Measurements from ENCODE around the gene COL4A1.
A peak's percentile ranks its signal among the peaks of the same experiment; 100 is the strongest.

Gene COL4A1

DNA sequence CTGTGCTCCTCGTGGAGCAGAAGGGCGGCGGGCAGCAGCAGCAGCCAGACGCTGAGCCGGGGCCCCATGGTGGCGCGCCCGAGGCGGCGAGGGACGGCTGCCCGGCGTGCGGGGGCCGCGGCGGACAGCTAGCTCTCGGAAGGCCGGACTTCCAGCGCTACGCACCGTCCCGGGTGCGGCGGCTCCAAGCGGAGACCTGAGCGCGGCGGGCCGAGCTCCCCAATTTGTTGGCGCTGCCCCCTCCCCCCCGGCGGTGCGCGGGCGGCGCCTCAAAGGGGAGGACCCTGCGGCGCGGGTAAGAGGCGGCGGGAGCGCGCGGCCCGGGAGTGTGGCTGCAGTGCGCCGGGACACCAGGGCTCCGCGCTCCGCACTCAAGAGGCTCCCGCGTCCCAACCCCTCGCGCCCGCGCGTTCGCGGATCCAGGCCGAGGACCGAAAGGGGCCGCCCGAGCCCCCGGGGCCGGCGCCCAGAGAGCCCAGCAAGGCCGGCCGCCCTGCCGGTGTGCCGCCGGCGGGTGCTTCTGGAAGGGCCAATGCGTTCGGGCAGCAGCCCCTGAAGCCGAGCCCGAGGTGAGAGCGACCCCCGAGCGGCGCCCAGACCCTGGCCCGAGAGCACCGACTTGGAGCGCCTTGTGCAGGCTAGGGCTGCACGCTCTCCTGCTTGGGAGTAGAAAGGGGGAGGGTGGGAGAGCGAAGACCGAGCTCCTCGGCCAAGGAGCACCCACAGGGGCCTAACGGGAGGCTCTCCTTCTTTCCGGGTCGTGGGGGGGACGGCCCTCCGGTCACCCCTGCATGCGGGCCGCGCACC is at the start of gene COL4A1, which contains the start of gene COL4A2:
Gene COL4A1, minus strand, starts transcription at position 198 of the 807 bp plus-strand sequence. Its CDS starts 130 bp downstream, at position 68.
Gene COL4A2, plus strand, starts transcription at position 325 of the 807 bp plus-strand sequence. CDS start 620 bp downstream, outside the sequence.
- DNase-seq = no peak
- TF ChIP-seq POLR2A (IDR thresholded peaks at IDR 0.05; ENCODE audit: low read length) (no peak), GATA1 (IDR thresholded peaks at IDR 0.05; ENCODE audit: low read depth, low read length) (no peak)

- no peak for TF ChIP-seq GATA1 (IDR thresholded peaks at IDR 0.05; ENCODE audit: low read depth, low read length)
- no peak for TF ChIP-seq POLR2A (IDR thresholded peaks at IDR 0.05; ENCODE audit: low read length)
- no peak for DNase-seq
Measured at GRCh38 chr13:110356362-110356761, 49.4 kb upstream of the COL4A1 start.

GRCh38 chr13:110354715-110355473 is 47.9 kb upstream of the COL4A1 start:
- peak in 1 of 2 experiments; percentile 56 for DNase-seq
- TF ChIP-seq GATA1 (IDR thresholded peaks at IDR 0.05; ENCODE audit: low read depth, low read length) (no peak), POLR2A (IDR thresholded peaks at IDR 0.05; ENCODE audit: low read length) (no peak)

GRCh38 chr13:110354123-110354627 is 47.2 kb upstream of the COL4A1 start:
- TF ChIP-seq POLR2A (IDR thresholded peaks at IDR 0.05; ENCODE audit: low read length) (no peak), GATA1 (IDR thresholded peaks at IDR 0.05; ENCODE audit: low read depth, low read length) (no peak)
- DNase-seq = no peak

- TF ChIP-seq POLR2A (IDR thresholded peaks at IDR 0.05; ENCODE audit: low read length) = no peak
- TF ChIP-seq GATA1 (IDR thresholded peaks at IDR 0.05; ENCODE audit: low read depth, low read length) = no peak
- no peak for DNase-seq
Measured at GRCh38 chr13:110353339-110353977, 46.5 kb upstream of the COL4A1 start.

DNA sequence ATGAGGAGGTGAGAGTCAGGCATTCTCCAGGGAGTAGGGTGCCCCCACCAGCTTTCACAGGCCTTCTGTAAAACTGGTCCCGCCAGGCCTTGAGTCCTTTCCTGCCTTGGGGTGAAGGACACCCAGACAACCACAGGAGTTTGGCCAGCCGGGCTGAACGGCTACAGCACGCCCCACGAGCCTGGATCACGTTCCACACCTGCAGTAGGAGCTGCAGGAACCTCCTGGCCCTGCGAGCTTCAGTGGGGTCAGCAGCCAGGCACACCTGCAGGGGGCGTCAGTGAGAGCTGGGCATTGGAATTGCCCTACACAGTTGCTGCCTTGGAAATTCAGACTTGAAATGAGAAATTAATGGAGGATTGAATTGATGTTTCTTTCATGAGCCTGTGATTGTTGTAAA is 45.8 kb upstream of the COL4A1 start:
- peak in 1 of 2 experiments; percentile 1 for DNase-seq
- TF ChIP-seq POLR2A (IDR thresholded peaks at IDR 0.05; ENCODE audit: low read length) (no peak), GATA1 (IDR thresholded peaks at IDR 0.05; ENCODE audit: low read depth, low read length) (no peak)

GRCh38 chr13:110351636-110352420 is 44.9 kb upstream of the COL4A1 start:
- DNase-seq = no peak
- no peak for TF ChIP-seq POLR2A (IDR thresholded peaks at IDR 0.05; ENCODE audit: low read length)
- TF ChIP-seq GATA1 (IDR thresholded peaks at IDR 0.05; ENCODE audit: low read depth, low read length) = no peak

DNA sequence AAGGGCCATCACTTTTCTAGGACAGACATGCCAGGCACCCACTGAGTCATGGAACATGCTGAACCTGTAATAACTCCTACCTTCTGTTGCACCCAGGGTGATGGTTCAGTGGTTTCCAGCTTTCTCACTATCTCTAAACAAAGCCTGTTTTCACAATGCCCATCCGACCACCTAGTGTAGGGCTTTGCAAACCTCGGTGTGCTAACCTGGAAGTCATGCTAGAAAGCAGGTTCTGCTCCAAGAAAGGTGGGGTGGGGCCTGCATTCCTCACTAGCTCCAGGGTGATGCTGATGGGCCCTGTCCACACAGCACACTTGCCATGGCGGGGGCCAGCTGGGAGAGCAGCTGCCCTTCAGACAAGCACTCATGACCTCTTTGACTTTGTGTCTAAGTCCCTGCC is 43.6 kb upstream of the COL4A1 start:
- no peak for DNase-seq
- TF ChIP-seq POLR2A (IDR thresholded peaks at IDR 0.05; ENCODE audit: low read length) = no peak
- no peak for TF ChIP-seq GATA1 (IDR thresholded peaks at IDR 0.05; ENCODE audit: low read depth, low read length)

- TF ChIP-seq GATA1 (IDR thresholded peaks at IDR 0.05; ENCODE audit: low read depth, low read length) (no peak), POLR2A (IDR thresholded peaks at IDR 0.05; ENCODE audit: low read length) (no peak)
- DNase-seq = no peak
Measured at GRCh38 chr13:110350049-110350448, 43.1 kb upstream of the COL4A1 start.

DNA sequence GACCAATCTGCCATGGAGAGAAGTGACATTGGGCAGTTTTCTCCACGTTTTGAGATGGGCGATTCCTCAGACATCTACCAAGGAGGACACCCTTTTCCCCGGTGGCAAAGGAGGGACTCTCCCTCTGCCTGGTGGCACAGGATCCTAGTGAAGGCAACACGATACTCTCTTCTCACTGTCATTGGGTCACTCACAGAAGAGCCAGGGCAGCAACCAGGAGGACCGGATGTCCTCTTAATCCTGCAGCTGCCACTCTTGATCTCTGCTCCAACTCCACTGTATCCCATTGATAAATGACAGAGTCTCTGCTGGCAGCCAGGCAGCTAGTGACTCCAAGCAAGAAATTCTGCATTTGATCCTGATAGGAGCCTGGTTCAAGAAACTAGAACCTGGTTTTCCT is 42.3 kb upstream of the COL4A1 start:
- no peak for DNase-seq
- TF ChIP-seq GATA1 (IDR thresholded peaks at IDR 0.05; ENCODE audit: low read depth, low read length) = no peak
- TF ChIP-seq POLR2A (IDR thresholded peaks at IDR 0.05; ENCODE audit: low read length) = no peak

GRCh38 chr13:110348309-110349105 is 41.5 kb upstream of the COL4A1 start:
- TF ChIP-seq GATA1 (IDR thresholded peaks at IDR 0.05; ENCODE audit: low read depth, low read length) (no peak), POLR2A (IDR thresholded peaks at IDR 0.05; ENCODE audit: low read length) (no peak)
- no peak for DNase-seq

DNA sequence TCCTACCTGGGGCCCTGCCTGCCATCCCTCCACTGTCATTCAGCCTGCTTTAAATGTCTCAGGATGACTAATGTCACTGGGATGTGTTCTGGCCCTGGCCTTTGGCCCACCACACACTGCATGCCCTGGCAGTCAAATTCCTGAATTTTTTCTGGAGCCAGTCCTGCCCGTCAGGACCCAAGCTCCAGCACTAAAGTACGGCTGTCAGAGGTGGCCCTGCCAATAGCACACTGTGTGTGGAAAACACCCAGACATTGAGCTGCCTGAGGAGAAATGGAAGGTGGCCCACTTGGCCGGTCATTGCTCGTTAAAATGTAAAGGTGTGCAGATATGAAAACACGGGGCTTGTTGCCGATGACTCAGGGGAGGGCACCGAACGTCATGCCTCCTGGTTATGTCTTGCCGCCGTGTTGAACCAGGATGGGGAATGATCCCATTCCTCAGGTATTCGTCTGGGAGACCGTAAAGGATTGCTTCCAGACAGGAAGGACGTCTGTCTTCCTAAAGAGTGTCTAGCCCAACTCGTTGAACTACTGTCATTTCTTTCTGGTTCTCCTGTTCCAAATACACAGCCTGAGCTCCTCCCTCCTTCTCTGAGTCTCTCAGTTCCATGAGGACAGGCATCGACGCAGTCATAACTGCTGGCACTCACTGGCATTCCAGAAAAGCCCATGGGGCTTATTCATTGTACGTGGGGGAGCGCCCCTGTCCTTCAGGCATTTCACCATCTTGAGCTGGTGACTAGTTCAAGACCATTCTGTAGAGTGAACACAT is 40.8 kb upstream of the COL4A1 start:
- no peak for TF ChIP-seq GATA1 (IDR thresholded peaks at IDR 0.05; ENCODE audit: low read depth, low read length)
- TF ChIP-seq POLR2A (IDR thresholded peaks at IDR 0.05; ENCODE audit: low read length) = no peak
- DNase-seq = no peak
